ENCODE results near the gene UBE3D. TPM values are rescaled to one million over a fixed set of nuclear protein-coding genes. Genes with fewer than 3 reads are reported as not detected.

The UBE3D gene
- total RNA-seq (2022; extraction: Qiagen RNA extraction; ENCODE audit: low read depth), result 3.8 to 4.9 TPM (median 4.5 TPM) in 5 replicates

GRCh38 chr6:83065511-83066192 lies at the start of gene UBE3D:
TSS of gene UBE3D (minus strand) at chr6:83065841. CDS start at chr6:83065718, 123 bp downstream.

GRCh38 chr6:83067448-83068439 lies 2.1 kb upstream of the UBE3D start, which contains the start of gene DOP1A:
TSS of gene DOP1A (plus strand) at chr6:83067671. CDS start at chr6:83096978, 29,307 bp downstream.

Other genes with a start within 250 kb of the UBE3D start
- 1.8 to 3.5 TPM (median 2.8 TPM) in 5 replicates for gene DOP1A, start 1.8 kb upstream of the UBE3D start, total RNA-seq (2022; extraction: Qiagen RNA extraction; ENCODE audit: low read depth)
- 25.2 to 31.1 TPM (median 26.3 TPM) in 5 replicates for gene PGM3, start 127.4 kb upstream of the UBE3D start, total RNA-seq (2022; extraction: Qiagen RNA extraction; ENCODE audit: low read depth)
- gene RWDD2A, start 127.5 kb upstream of the UBE3D start, total RNA-seq (2022; extraction: Qiagen RNA extraction; ENCODE audit: low read depth), result 0.97 to 2.1 TPM (median 1.6 TPM) in 5 replicates